ENCODE data around the gene GON7. TPM values are rescaled to one million over a fixed set of nuclear protein-coding genes. Genes with fewer than 3 reads are reported as not detected.
A peak's percentile ranks its signal among the peaks of the same experiment; 100 is the strongest.

GON7 gene
- total RNA-seq, 1 experiment from 2014 or later, result 11.2 TPM

DNA sequence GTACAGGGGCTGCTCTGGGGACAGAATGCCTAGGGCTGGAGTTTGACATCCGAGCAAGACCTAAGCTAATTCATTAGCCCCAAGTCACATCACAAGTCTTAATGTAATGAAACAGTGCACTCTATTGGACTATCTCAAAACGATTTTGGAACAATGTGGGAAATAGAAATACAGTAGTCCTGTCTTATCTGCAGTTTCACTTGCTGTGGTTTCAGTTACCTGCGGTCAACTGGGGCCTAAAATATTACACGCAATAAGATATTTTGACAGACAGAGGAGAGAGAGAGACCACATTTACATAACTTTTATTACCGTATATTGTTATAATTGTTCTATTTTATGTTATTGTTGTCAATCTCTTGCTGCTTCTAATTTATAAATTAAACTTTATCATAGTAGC, 43.3 kb downstream of the GON7 start:
- Histone ChIP-seq H4K20me1 (ENCODE audit: insufficient read depth) (no peaks in the 10 kb centered on the region), H2AFZ (ENCODE audit: low read depth, low read length, poor library complexity, severe bottlenecking) (no peak overlapping the region), H3K9me2 (ENCODE audit: insufficient read depth) (no peaks in the 10 kb centered on the region), H3K4me2 (ENCODE audit: low read length) (no peak overlapping the region), H3K9ac (ENCODE audit: low read length) (no peak overlapping the region), H3K79me2 (ENCODE audit: insufficient read depth, low read length) (no peaks in the 10 kb centered on the region), H3K4me1 (ENCODE audit: control insufficient read depth in 1 of 2, insufficient read depth in 2 of 2, low read length in 2 of 2) (peaks cover 0 to 8% of the 10 kb centered on the region in 2 experiments; a peak in 2 of 4 replicates), H3K36me3 (ENCODE audit: control insufficient read depth in 1 of 2, insufficient read depth in 2 of 2, low read length in 2 of 2) (no peaks in the 10 kb centered on the region), H3K27ac (ENCODE audit: low read depth, low read length) (no peak overlapping the region), H3K27me3 (ENCODE audit: insufficient read depth, low read length) (no peaks in the 10 kb centered on the region), H3K4me3 (replicated peaks in 1 of 2; ENCODE audit: low read depth in 1 of 2, low read length in 2 of 2) (no peak overlapping the region), H3K9me3 (ENCODE audit: control insufficient read depth in 1 of 2, insufficient read depth in 1 of 2, low read depth in 1 of 2, low read length in 2 of 2) (no peaks in the 10 kb centered on the region)
- peak; percentile 9; the same call in 1 of the 2 replicates for TF ChIP-seq RAD21 (IDR thresholded peaks at IDR 0.05; ENCODE audit: low read depth)
- TF ChIP-seq, protein P1, sequence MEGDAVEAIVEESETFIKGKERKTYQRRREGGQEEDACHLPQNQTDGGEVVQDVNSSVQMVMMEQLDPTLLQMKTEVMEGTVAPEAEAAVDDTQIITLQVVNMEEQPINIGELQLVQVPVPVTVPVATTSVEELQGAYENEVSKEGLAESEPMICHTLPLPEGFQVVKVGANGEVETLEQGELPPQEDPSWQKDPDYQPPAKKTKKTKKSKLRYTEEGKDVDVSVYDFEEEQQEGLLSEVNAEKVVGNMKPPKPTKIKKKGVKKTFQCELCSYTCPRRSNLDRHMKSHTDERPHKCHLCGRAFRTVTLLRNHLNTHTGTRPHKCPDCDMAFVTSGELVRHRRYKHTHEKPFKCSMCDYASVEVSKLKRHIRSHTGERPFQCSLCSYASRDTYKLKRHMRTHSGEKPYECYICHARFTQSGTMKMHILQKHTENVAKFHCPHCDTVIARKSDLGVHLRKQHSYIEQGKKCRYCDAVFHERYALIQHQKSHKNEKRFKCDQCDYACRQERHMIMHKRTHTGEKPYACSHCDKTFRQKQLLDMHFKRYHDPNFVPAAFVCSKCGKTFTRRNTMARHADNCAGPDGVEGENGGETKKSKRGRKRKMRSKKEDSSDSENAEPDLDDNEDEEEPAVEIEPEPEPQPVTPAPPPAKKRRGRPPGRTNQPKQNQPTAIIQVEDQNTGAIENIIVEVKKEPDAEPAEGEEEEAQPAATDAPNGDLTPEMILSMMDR (IDR thresholded peaks at IDR 0.05 in 2 of 3, conservative IDR thresholded peaks at IDR 0.05 in 1 of 3; ENCODE audit: borderline replicate concordance in 1 of 3, insufficient read depth in 1 of 3, low read depth in 2 of 3, low read length in 2 of 3), result no peak
- ChIA-PET CTCF (interaction anchor here (2.0 kb wide), 1 partner anchor 50 kb away, joined by 10 read pairs; no protein-coding TSS in a partner anchor), RAD21 (ENCODE audit: low non-redundant PET in 1 of 2, low total read pairs in 2 of 2, uncharacterized antibody in 2 of 2, unreplicated experiment in 2 of 2) (no interaction called here), POLR2A (no interaction called here)
- intact Hi-C loops (cut with micrococcal nuclease), result no loop called here
- BruUV-seq (replicated peaks), result no TSS peak
- no peak for DNase-seq (ENCODE audit: low read depth, low spot score)
- no peak for ATAC-seq

DNA sequence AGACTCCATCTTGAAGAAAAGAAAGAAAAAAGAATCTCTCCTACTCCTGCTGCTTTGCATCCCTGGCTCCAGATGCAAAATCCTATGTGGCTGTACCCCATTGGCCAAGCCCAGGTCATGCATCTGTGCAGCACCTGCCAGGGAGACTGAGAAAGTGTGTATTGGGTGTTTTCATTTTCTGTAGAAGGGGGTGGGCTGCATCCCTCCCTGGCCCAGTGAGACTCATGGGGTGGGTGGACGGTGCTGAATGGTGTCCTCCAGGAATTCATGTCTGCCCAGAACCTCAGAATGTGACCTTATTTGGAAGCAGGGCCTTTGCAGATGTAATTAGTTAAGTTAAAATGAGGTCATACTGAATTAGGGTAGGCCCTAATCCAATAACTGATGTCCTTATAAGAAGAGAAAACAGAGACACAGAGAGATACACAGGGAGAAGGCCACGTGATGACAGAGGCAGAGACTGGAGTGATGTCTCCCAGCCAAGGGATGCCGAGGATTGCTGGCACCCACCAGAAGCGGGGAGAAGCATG, 45.4 kb downstream of the GON7 start:
- Histone ChIP-seq H3K27ac (ENCODE audit: low read depth, low read length) (no peak overlapping the region), H4K20me1 (ENCODE audit: insufficient read depth) (no peaks in the 10 kb centered on the region), H3K4me3 (replicated peaks in 1 of 2; ENCODE audit: low read depth in 1 of 2, low read length in 2 of 2) (no peak overlapping the region), H3K36me3 (ENCODE audit: control insufficient read depth in 1 of 2, insufficient read depth in 2 of 2, low read length in 2 of 2) (no peaks in the 10 kb centered on the region), H3K27me3 (ENCODE audit: insufficient read depth, low read length) (no peaks in the 10 kb centered on the region), H3K4me1 (ENCODE audit: control insufficient read depth in 1 of 2, insufficient read depth in 2 of 2, low read length in 2 of 2) (peaks cover 0 to 8% of the 10 kb centered on the region in 2 experiments; a peak in 2 of 4 replicates), H3K9me2 (ENCODE audit: insufficient read depth) (no peaks in the 10 kb centered on the region), H3K9me3 (ENCODE audit: control insufficient read depth in 1 of 2, insufficient read depth in 1 of 2, low read depth in 1 of 2, low read length in 2 of 2) (no peaks in the 10 kb centered on the region), H3K9ac (ENCODE audit: low read length) (no peak overlapping the region), H2AFZ (ENCODE audit: low read depth, low read length, poor library complexity, severe bottlenecking) (no peak overlapping the region), H3K4me2 (ENCODE audit: low read length) (no peak overlapping the region), H3K79me2 (ENCODE audit: insufficient read depth, low read length) (no peaks in the 10 kb centered on the region)
- TF ChIP-seq, protein P2, sequence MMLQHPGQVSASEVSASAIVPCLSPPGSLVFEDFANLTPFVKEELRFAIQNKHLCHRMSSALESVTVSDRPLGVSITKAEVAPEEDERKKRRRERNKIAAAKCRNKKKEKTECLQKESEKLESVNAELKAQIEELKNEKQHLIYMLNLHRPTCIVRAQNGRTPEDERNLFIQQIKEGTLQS (IDR thresholded peaks at IDR 0.05), result no peak
- TF ChIP-seq SRF (IDR thresholded peaks at IDR 0.05; ENCODE audit: low read depth), result no peak
- TF ChIP-seq JUND (IDR thresholded peaks at IDR 0.05), result no peak
- TF ChIP-seq, protein P3, sequence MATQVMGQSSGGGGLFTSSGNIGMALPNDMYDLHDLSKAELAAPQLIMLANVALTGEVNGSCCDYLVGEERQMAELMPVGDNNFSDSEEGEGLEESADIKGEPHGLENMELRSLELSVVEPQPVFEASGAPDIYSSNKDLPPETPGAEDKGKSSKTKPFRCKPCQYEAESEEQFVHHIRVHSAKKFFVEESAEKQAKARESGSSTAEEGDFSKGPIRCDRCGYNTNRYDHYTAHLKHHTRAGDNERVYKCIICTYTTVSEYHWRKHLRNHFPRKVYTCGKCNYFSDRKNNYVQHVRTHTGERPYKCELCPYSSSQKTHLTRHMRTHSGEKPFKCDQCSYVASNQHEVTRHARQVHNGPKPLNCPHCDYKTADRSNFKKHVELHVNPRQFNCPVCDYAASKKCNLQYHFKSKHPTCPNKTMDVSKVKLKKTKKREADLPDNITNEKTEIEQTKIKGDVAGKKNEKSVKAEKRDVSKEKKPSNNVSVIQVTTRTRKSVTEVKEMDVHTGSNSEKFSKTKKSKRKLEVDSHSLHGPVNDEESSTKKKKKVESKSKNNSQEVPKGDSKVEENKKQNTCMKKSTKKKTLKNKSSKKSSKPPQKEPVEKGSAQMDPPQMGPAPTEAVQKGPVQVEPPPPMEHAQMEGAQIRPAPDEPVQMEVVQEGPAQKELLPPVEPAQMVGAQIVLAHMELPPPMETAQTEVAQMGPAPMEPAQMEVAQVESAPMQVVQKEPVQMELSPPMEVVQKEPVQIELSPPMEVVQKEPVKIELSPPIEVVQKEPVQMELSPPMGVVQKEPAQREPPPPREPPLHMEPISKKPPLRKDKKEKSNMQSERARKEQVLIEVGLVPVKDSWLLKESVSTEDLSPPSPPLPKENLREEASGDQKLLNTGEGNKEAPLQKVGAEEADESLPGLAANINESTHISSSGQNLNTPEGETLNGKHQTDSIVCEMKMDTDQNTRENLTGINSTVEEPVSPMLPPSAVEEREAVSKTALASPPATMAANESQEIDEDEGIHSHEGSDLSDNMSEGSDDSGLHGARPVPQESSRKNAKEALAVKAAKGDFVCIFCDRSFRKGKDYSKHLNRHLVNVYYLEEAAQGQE (IDR thresholded peaks at IDR 0.05; ENCODE audit: low read depth), result no peak
- no peak for TF ChIP-seq CBX3 (IDR thresholded peaks at IDR 0.05; ENCODE audit: low read depth)
- TF ChIP-seq, protein P4, sequence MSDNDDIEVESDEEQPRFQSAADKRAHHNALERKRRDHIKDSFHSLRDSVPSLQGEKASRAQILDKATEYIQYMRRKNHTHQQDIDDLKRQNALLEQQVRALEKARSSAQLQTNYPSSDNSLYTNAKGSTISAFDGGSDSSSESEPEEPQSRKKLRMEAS (IDR thresholded peaks at IDR 0.05), result no peak
- TF ChIP-seq SP1 (IDR thresholded peaks at IDR 0.05; ENCODE audit: low read depth), result no peak
- TF ChIP-seq ZNF274 (IDR thresholded peaks at IDR 0.05; ENCODE audit: low read depth, low read length), result no peak
- no peak for TF ChIP-seq EZH2 (IDR thresholded peaks at IDR 0.05)
- no peak for TF ChIP-seq EZH2phosphoT487 (IDR thresholded peaks at IDR 0.05; ENCODE audit: borderline replicate concordance)
- ChIA-PET POLR2A (no interaction called here), CTCF (interaction anchor here (1.3 to 1.9 kb wide), 2 partner anchors 11 to 209 kb away, joined by 4 to 5 read pairs; no protein-coding TSS in a partner anchor), RAD21 (ENCODE audit: low non-redundant PET in 1 of 2, low total read pairs in 2 of 2, uncharacterized antibody in 2 of 2, unreplicated experiment in 2 of 2) (no interaction called here)
- no TSS peak for BruUV-seq (replicated peaks)
- DNase-seq (ENCODE audit: low read depth, low spot score) (no peak), ATAC-seq (no peak)
- intact Hi-C loops (cut with micrococcal nuclease), result no loop called here
